GM12891 (cell line): Measurements from ENCODE around the gene PNPT1.

ENCODE experiments used
- PAX5 ChIP-seq: IDR thresholded peaks from 2 replicates; pipeline ENCODE4 v1.6.1; 2011; ENCODE audit warnings: low read length, moderate library complexity, mild to moderate bottlenecking; ENCODE audit not compliant: insufficient read depth, severe bottlenecking
- POLR2A ChIP-seq: IDR thresholded peaks from 2 replicates; pipeline ENCODE4 v1.6.1; 2011; ENCODE audit warnings: low read depth, low read length, control low read depth
- POLR2AphosphoS5 ChIP-seq: IDR thresholded peaks from 2 replicates; pipeline ENCODE4 v1.6.1; 2011; ENCODE audit warnings: low read depth, low read length, control low read depth
- POU2F2 ChIP-seq: IDR thresholded peaks from 2 replicates; pipeline ENCODE4 v1.6.1; 2011; ENCODE audit warnings: low read depth, mild to moderate bottlenecking, control low read depth, low read length, moderate library complexity
- TAF1 ChIP-seq: IDR thresholded peaks from 2 replicates; pipeline ENCODE4 v1.6.1; 2011; ENCODE audit warnings: low read depth, low read length, control low read depth

DNA sequence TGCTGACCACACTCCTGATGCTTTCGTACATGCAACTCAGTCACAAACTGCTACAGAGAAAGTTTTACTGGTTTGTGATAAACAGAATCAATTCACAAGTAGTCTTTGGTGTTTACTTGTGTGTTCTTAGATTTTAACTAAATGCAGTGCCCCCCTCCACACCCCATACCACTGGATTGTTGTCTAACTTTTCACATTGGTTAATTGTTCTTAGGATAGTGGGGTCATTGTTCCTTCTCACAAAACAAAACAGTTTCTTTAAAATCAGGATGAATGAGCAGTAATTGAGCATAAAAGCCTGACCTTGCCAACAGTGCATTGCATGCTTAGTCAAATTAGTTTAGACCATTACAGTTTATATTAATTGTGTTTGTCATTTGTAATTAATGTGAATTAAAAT lies 14.1 kb upstream of the PNPT1 start:
- no peak for TF ChIP-seq POLR2A
- no peak for TF ChIP-seq PAX5
- TF ChIP-seq POLR2AphosphoS5: no peak
- no peak for TF ChIP-seq TAF1
- TF ChIP-seq POU2F2: no peak
